H1 (cell line): ENCODE measurements around the gene UMAD1.

Experiments
- EZH2 ChIP-seq: fragments of 200-600 bp; sonication (generic); IDR thresholded peaks from 2 replicates; pipeline ENCODE4 v1.7.1; 2012; ENCODE audit warnings: low read depth, mild to moderate bottlenecking, moderate library complexity, low read length, inconsistent platforms; ENCODE audit not compliant: severe bottlenecking
- HDAC6 ChIP-seq: IDR thresholded peaks from one replicate; pipeline ENCODE4 v1.7.1; 2012; ENCODE audit warnings: low read depth, mild to moderate bottlenecking, inconsistent platforms, low read length, moderate library complexity
- JUN ChIP-seq: IDR thresholded peaks from 2 replicates; pipeline ENCODE4 v1.6.1; 2011; ENCODE audit warnings: low read depth, mild to moderate bottlenecking, improper control_type of control experiment, low read length
- KDM1A ChIP-seq: fragments of 200-600, 300-600 bp; sonication (generic); IDR thresholded peaks from 2 replicates; pipeline ENCODE4 v1.7.1; 2016; ENCODE audit warnings: mild to moderate bottlenecking, low read length, borderline replicate concordance
- POLR2A ChIP-seq, 2 experiments: IDR thresholded peaks; 1 replicate in 1 of 2; 2 replicates in 1 of 2; pipeline ENCODE4 v1.6.1; 2011; ENCODE audit warnings: low read depth in 2 of 2, low read length in 2 of 2, mild to moderate bottlenecking in 2 of 2; ENCODE audit errors: control extremely low read depth in 1 of 2
- SIX5 ChIP-seq: IDR thresholded peaks from 2 replicates; pipeline ENCODE4 v1.6.1; 2011; ENCODE audit warnings: mild to moderate bottlenecking, low read depth, low read length
- SUZ12 ChIP-seq: fragments of 200-600 bp; sonication (generic); IDR thresholded peaks from 2 replicates; pipeline ENCODE4 v1.6.1; 2012; ENCODE audit warnings: mild to moderate bottlenecking, inconsistent platforms, low read length, moderate library complexity, mixed read lengths
- TAF1 ChIP-seq: IDR thresholded peaks from 2 replicates; pipeline ENCODE4 v1.6.1; 2011; ENCODE audit warnings: mild to moderate bottlenecking, low read depth, low read length
- TF ChIP-seq, protein P1 (sequence below), 3 experiments: IDR thresholded peaks; 1 replicate in 2 of 3; 2 replicates in 1 of 3; pipeline versions ENCODE4 v1.5.1 to v1.6.1; 2011; ENCODE audit warnings: low read length in 3 of 3, mild to moderate bottlenecking in 3 of 3, inconsistent platforms in 2 of 3, low read depth in 1 of 3, moderate library complexity in 1 of 3; ENCODE audit not compliant: insufficient read depth in 1 of 3; ENCODE audit errors: control extremely low read depth in 1 of 3
- TF ChIP-seq, protein P2 (sequence below): IDR thresholded peaks from 2 replicates; pipeline ENCODE4 v1.6.1; 2012; ENCODE audit warnings: inconsistent platforms

GRCh38 chr7:7693881-7694280, 53.3 kb downstream of the UMAD1 start:
- TF ChIP-seq, protein P1, sequence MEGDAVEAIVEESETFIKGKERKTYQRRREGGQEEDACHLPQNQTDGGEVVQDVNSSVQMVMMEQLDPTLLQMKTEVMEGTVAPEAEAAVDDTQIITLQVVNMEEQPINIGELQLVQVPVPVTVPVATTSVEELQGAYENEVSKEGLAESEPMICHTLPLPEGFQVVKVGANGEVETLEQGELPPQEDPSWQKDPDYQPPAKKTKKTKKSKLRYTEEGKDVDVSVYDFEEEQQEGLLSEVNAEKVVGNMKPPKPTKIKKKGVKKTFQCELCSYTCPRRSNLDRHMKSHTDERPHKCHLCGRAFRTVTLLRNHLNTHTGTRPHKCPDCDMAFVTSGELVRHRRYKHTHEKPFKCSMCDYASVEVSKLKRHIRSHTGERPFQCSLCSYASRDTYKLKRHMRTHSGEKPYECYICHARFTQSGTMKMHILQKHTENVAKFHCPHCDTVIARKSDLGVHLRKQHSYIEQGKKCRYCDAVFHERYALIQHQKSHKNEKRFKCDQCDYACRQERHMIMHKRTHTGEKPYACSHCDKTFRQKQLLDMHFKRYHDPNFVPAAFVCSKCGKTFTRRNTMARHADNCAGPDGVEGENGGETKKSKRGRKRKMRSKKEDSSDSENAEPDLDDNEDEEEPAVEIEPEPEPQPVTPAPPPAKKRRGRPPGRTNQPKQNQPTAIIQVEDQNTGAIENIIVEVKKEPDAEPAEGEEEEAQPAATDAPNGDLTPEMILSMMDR (IDR thresholded peaks at IDR 0.05; ENCODE audit: control extremely low read depth in 1 of 3, insufficient read depth in 1 of 3, low read depth in 1 of 3, low read length in 3 of 3), result no peak
- TF ChIP-seq KDM1A (no peak), TAF1 (no peak), SUZ12 (no peak), POLR2A (IDR thresholded peaks at IDR 0.05; ENCODE audit: control extremely low read depth in 1 of 2, low read depth in 2 of 2, low read length in 2 of 2) (no peak), HDAC6 (no peak), JUN (no peak), SIX5 (no peak), EZH2 (no peak)
- TF ChIP-seq, protein P2, sequence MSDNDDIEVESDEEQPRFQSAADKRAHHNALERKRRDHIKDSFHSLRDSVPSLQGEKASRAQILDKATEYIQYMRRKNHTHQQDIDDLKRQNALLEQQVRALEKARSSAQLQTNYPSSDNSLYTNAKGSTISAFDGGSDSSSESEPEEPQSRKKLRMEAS, result no peak
